ENCODE results near the gene HIVEP1.

GRCh38 chr6:12049165-12049564, 37.1 kb downstream of the HIVEP1 start:
- TF ChIP-seq YY1 (IDR thresholded peaks at IDR 0.05; ENCODE audit: low read depth, low read length): no peak
- TF ChIP-seq EGR1 (IDR thresholded peaks at IDR 0.05; ENCODE audit: borderline replicate concordance, low read depth, low read length): no peak
- no peak for TF ChIP-seq GABPA (IDR thresholded peaks at IDR 0.05; ENCODE audit: borderline replicate concordance, insufficient read depth, low read length)
- TF ChIP-seq CTCF (IDR thresholded peaks at IDR 0.05; ENCODE audit: control extremely low read depth in 1 of 3, insufficient read depth in 1 of 3, low read depth in 1 of 3, low read length in 3 of 3): no peak
